Loucy (cell line): Measurements from ENCODE around the gene NHP2.

Source experiments
- H2AFZ ChIP-seq: fragments of 200-600 bp; sonication (generic); 2 replicates; pipeline ENCODE4 v1.6.0; 2016; ENCODE audit warnings: antibody characterized with exemption, mild to moderate bottlenecking, low read length, moderate library complexity
- H3F3A ChIP-seq: fragments of 200-600 bp; 2 replicates; pipeline ENCODE4 v1.6.0; 2016; ENCODE audit warnings: antibody characterized with exemption, low read depth, mild to moderate bottlenecking
- H3K27me3 ChIP-seq: fragments of 200-600 bp; sonication (generic); 2 replicates; pipeline ENCODE4 v1.6.1; 2014; ENCODE audit warnings: low read length, mild to moderate bottlenecking; ENCODE audit not compliant: insufficient read depth, poor library complexity, severe bottlenecking
- H3K36me3 ChIP-seq: fragments of 200-600 bp; sonication (generic); 2 replicates; pipeline ENCODE4 v1.6.1; 2016; ENCODE audit warnings: low read length; ENCODE audit not compliant: insufficient read depth
- H3K4me1 ChIP-seq: fragments of 200-600 bp; sonication (generic); 2 replicates; pipeline ENCODE4 v1.5.1; 2014; ENCODE audit warnings: low read length, mild to moderate bottlenecking; ENCODE audit not compliant: insufficient read depth, poor library complexity, severe bottlenecking
- H3K4me2 ChIP-seq: fragments of 200-600 bp; sonication (generic); 2 replicates; pipeline ENCODE4 v1.6.0; 2014; ENCODE audit warnings: antibody characterized with exemption, low read length, low read depth, mild to moderate bottlenecking; ENCODE audit not compliant: poor library complexity, severe bottlenecking
- H3K4me3 ChIP-seq: fragments of 200-600 bp; sonication (generic); 2 replicates; pipeline ENCODE4 v1.5.1; 2014; ENCODE audit warnings: low read length, mild to moderate bottlenecking, mixed read lengths; ENCODE audit not compliant: poor library complexity, severe bottlenecking
- H3K79me2 ChIP-seq: fragments of 200-600 bp; sonication (generic); 2 replicates; pipeline ENCODE4 v1.6.1; 2014; ENCODE audit warnings: low read length; ENCODE audit not compliant: insufficient read depth
- H3K9ac ChIP-seq: fragments of 200-600 bp; sonication (generic); 2 replicates; pipeline ENCODE4 v1.6.0; 2014; ENCODE audit warnings: mild to moderate bottlenecking, low read depth, low read length, moderate library complexity; ENCODE audit not compliant: poor library complexity, severe bottlenecking
- H3K9me2 ChIP-seq: fragments of 200-600 bp; sonication (generic); replicated peaks from 2 replicates; pipeline ENCODE4 v1.6.1; 2016; ENCODE audit warnings: low read depth, low read length, mixed read lengths
- H3K9me3 ChIP-seq: fragments of 200-600 bp; sonication (generic); 2 replicates; pipeline ENCODE4 v1.6.1; 2014; ENCODE audit warnings: mild to moderate bottlenecking, antibody characterized with exemption, low read length, low read depth; ENCODE audit not compliant: insufficient read depth
- H4K20me1 ChIP-seq: fragments of 200-600 bp; sonication (generic); 2 replicates; pipeline ENCODE4 v1.6.0; 2014; ENCODE audit warnings: antibody characterized with exemption, low read length, mild to moderate bottlenecking; ENCODE audit not compliant: insufficient read depth, poor library complexity, severe bottlenecking
- EZH2phosphoT487 ChIP-seq: fragments of 200-600 bp; IDR thresholded peaks from 2 replicates; pipeline ENCODE4 v1.6.1; 2018; ENCODE audit warnings: antibody characterized with exemption, mild to moderate bottlenecking, moderate library complexity, borderline replicate concordance
- TF ChIP-seq, protein P1 (sequence below): fragments of 200-600 bp; sonication (generic); conservative IDR thresholded peaks from 2 replicates; pipeline ENCODE4 v1.5.1; 2014; ENCODE audit warnings: mild to moderate bottlenecking, antibody characterized with exemption, low read length

Gene NHP2

DNA sequence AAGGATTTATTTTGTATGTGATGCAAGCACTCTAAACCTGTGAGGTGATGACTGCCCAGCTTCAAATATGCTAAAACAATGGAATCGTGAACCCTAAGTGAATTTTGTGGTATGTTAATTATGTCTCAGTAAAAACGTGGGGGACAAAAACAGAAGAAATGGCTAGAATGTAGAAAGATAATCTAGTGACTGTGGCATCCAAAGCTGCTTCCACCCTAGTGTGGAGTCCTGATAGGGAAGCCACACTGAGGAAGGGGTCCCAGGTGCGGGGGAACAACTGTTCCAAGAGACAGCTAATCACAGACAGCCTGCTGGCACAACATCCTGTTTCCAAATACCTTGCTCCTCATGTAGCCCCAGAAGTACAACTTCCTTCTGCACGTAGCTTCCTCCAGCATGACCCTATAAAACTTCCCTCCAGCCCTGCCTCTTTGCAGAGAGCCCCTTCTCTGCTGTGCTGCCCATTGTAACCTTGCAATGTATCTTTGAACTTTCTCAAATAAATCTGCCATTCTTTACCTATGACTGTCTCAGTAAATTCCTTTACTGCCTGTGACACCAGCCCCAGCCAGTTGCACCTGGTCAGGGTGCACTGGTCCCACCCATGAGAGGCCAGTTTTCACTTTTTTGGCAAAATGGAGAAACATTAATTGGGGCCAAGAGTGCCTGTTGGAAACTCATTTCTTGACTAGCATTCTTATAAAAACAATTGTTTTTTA, 28.6 kb upstream of the NHP2 start:
- no peaks in the 10 kb centered on the region for H3K9me2 ChIP-seq
- H3F3A ChIP-seq, result no peaks in the 10 kb centered on the region
- H3K36me3 ChIP-seq, result no peaks in the 10 kb centered on the region
- H3K9ac ChIP-seq, result no peak overlapping the region
- no peaks in the 10 kb centered on the region for H3K9me3 ChIP-seq
- H4K20me1 ChIP-seq, result no peaks in the 10 kb centered on the region
- no peak for TF ChIP-seq EZH2phosphoT487
- TF ChIP-seq, protein P1, sequence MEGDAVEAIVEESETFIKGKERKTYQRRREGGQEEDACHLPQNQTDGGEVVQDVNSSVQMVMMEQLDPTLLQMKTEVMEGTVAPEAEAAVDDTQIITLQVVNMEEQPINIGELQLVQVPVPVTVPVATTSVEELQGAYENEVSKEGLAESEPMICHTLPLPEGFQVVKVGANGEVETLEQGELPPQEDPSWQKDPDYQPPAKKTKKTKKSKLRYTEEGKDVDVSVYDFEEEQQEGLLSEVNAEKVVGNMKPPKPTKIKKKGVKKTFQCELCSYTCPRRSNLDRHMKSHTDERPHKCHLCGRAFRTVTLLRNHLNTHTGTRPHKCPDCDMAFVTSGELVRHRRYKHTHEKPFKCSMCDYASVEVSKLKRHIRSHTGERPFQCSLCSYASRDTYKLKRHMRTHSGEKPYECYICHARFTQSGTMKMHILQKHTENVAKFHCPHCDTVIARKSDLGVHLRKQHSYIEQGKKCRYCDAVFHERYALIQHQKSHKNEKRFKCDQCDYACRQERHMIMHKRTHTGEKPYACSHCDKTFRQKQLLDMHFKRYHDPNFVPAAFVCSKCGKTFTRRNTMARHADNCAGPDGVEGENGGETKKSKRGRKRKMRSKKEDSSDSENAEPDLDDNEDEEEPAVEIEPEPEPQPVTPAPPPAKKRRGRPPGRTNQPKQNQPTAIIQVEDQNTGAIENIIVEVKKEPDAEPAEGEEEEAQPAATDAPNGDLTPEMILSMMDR, result no peak
- H3K27me3 ChIP-seq, result no peaks in the 10 kb centered on the region
- peak overlapping the region; percentile 70 for H3K4me2 ChIP-seq
- peak overlapping the region; percentile 60; the same call in 1 of the 2 replicates for H2AFZ ChIP-seq
- no peaks in the 10 kb centered on the region for H3K79me2 ChIP-seq
- H3K4me1 ChIP-seq, result peaks cover 23% of the 10 kb centered on the region
- H3K4me3 ChIP-seq, result peak overlapping the region; percentile 42

DNA sequence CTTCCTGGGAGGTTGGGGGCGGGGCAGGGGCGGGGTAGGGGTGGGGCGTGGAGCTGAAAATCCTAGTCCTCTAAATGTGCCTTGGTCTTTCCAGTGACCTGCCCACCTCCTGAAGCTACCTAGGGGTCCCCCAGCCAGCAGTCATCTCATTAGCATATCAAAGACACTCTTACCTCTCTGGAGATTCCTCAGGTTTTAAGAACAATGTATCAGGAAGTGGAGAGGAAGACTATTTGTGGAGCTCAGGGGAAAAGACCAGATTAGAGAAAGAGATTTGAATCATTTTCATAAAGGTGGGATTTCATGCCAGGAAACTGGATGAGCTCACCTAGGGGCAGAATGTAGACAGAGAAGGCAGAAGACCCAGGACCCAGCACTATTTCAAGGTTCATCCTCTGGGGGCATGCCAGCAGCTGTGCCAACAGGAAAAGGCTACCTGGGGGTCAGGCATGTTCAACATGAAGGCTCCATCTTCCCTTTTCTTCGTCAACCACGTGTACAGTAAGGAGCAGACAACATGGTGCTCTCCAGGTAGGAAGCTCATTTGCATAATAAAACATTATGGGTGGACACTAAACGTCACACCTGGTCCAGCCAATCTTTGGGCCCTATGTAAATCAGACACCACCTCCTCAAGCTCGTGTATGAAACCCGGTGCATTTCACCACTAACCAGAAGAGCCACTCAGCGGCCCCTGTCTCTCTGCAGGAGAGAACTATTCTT, 26.6 kb upstream of the NHP2 start:
- no peaks in the 10 kb centered on the region for H3K9me3 ChIP-seq
- H3K9ac ChIP-seq, result no peak overlapping the region
- peaks cover 12% of the 10 kb centered on the region for H3K4me1 ChIP-seq
- H2AFZ ChIP-seq, result no peak overlapping the region
- H3K27me3 ChIP-seq, result no peaks in the 10 kb centered on the region
- no peaks in the 10 kb centered on the region for H3K79me2 ChIP-seq
- no peak overlapping the region for H3K4me3 ChIP-seq
- no peak for TF ChIP-seq EZH2phosphoT487
- TF ChIP-seq, protein P1, result no peak
- no peaks in the 10 kb centered on the region for H3K36me3 ChIP-seq
- no peak overlapping the region for H3K4me2 ChIP-seq
- H3F3A ChIP-seq, result no peaks in the 10 kb centered on the region
- H3K9me2 ChIP-seq, result no peaks in the 10 kb centered on the region
- no peaks in the 10 kb centered on the region for H4K20me1 ChIP-seq

DNA sequence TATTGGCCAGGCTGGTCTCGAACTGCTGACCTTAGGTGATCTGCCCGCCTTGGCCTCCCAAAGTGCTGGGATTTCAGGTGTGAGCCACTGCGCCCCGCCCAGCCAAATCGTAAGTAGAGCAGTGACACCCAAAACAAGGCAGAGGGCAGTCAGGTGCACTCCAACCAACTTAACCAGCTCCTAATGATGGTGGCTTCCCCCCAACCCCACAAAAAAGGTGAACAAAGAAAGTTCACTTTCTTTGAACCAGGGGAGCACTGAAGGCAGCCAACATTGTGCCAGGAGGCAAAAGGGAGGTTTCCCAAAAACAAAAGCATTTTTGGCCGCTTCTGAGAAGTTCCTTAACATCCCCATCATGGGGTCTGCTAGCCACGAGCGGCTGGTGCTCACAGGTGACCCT, 23.9 kb upstream of the NHP2 start:
- no peak overlapping the region for H3K4me3 ChIP-seq
- no peaks in the 10 kb centered on the region for H3K27me3 ChIP-seq
- H3K9me3 ChIP-seq, result no peaks in the 10 kb centered on the region
- no peak overlapping the region for H3K9ac ChIP-seq
- no peaks in the 10 kb centered on the region for H3K9me2 ChIP-seq
- TF ChIP-seq, protein P1, result peak; percentile 21; the same call in 1 of the 2 replicates
- no peak for TF ChIP-seq EZH2phosphoT487
- H3K79me2 ChIP-seq, result no peaks in the 10 kb centered on the region
- H3F3A ChIP-seq, result no peaks in the 10 kb centered on the region
- peak overlapping the region; percentile 20; the same call in 1 of the 2 replicates for H2AFZ ChIP-seq
- H3K4me1 ChIP-seq, result peaks cover 10% of the 10 kb centered on the region
- no peak overlapping the region for H3K4me2 ChIP-seq
- no peaks in the 10 kb centered on the region for H3K36me3 ChIP-seq
- no peaks in the 10 kb centered on the region for H4K20me1 ChIP-seq
